Mammary epithelial cell (primary cell): ENCODE results near the gene DPEP1.
"Not testable (repeated sequence)": the region's sequence is repeated elsewhere in the genome, so short reads cannot be mapped to it uniquely, and the experiment has no call there.

Experiments
- CTCF ChIP-seq, 2 donors: IDR thresholded peaks in 1 of 2; conservative IDR thresholded peaks in 1 of 2; 2 replicates each; pipeline ENCODE4 v1.5.1; 2011 to 2012; ENCODE audit warnings: inconsistent platforms in 2 of 2, low read length in 2 of 2, mild to moderate bottlenecking in 2 of 2, control low read depth in 1 of 2, low read depth in 1 of 2; ENCODE audit not compliant: insufficient read depth in 1 of 2; ENCODE audit errors: extremely low read depth in 1 of 2
- EZH2 ChIP-seq: IDR thresholded peaks from 2 replicates; pipeline ENCODE4 v1.6.1; 2012; ENCODE audit warnings: low read length, inconsistent platforms, borderline replicate concordance

- not testable (repeated sequence) for TF ChIP-seq CTCF (conservative IDR thresholded peaks at IDR 0.05 in 1 of 2, IDR thresholded peaks at IDR 0.05 in 1 of 2; ENCODE audit: extremely low read depth in 1 of 2, insufficient read depth in 1 of 2, low read depth in 1 of 2, low read length in 2 of 2); EZH2
Measured at GRCh38 chr16:89587676-89588075, 25.8 kb upstream of the DPEP1 start.
